Neural cell (in vitro differentiated cells): ENCODE measurements around the gene MRM1. TPM values are rescaled to one million over a fixed set of nuclear protein-coding genes. Genes with fewer than 3 reads are reported as not detected.

Experiments used
- H2AFZ ChIP-seq: fragments of 200-600, 300-800 bp; sonication (generic), shearing (Covaris generic); 2 replicates; pipeline ENCODE4 v1.6.0; 2014; ENCODE audit warnings: low read depth, mild to moderate bottlenecking, antibody characterized with exemption, low read length, moderate library complexity
- H3F3A ChIP-seq: fragments of 200-600 bp; shearing (Covaris generic); 2 replicates; pipeline ENCODE4 v1.6.1; 2016; ENCODE audit warnings: mild to moderate bottlenecking, moderate library complexity, mixed read lengths, antibody characterized with exemption, low read length; ENCODE audit not compliant: insufficient read depth, poor library complexity, severe bottlenecking
- H3K27ac ChIP-seq: fragments of 200-600, 300-800 bp; sonication (generic), shearing (Covaris generic); 2 replicates; pipeline ENCODE4 v1.5.1; 2014; ENCODE audit warnings: mild to moderate bottlenecking, low read length, moderate library complexity
- H3K27me3 ChIP-seq: fragments of 300-800, 200-600 bp; sonication (generic), shearing (Covaris generic); 2 replicates; pipeline ENCODE4 v1.6.0; 2014; ENCODE audit warnings: mild to moderate bottlenecking, low read depth, low read length, moderate library complexity; ENCODE audit not compliant: insufficient read depth
- H3K36me3 ChIP-seq: fragments of 300-800, 200-600 bp; sonication (generic), shearing (Covaris generic); 2 replicates; pipeline ENCODE4 v1.5.1; 2014; ENCODE audit warnings: mild to moderate bottlenecking, antibody characterized with exemption, low read length, moderate library complexity; ENCODE audit not compliant: insufficient read depth
- H3K4me2 ChIP-seq: fragments of 300-800, 200-600 bp; sonication (generic), shearing (Covaris generic); 2 replicates; pipeline ENCODE4 v1.6.0; 2014; ENCODE audit warnings: mild to moderate bottlenecking, low read length
- H3K4me3 ChIP-seq: fragments of 300-800, 200-600 bp; sonication (generic), shearing (Covaris generic); 2 replicates; pipeline ENCODE4 v1.5.1; 2014; ENCODE audit warnings: mild to moderate bottlenecking, low read length, moderate library complexity
- H3K79me2 ChIP-seq: fragments of 200-600 bp; shearing (Covaris generic); replicated peaks from 2 replicates; pipeline ENCODE4 v1.6.0; 2014; ENCODE audit warnings: mild to moderate bottlenecking, low read length, moderate library complexity; ENCODE audit not compliant: insufficient read depth
- H3K9ac ChIP-seq: fragments of 300-800, 200-600 bp; sonication (generic), shearing (Covaris generic); 2 replicates; pipeline ENCODE4 v1.6.1; 2016; ENCODE audit warnings: mild to moderate bottlenecking, low read length, mixed read lengths
- H3K9me2 ChIP-seq: fragments of 200-600 bp; shearing (Covaris generic); 2 replicates; pipeline ENCODE4 v1.6.1; 2016; ENCODE audit warnings: mild to moderate bottlenecking, low read length, mixed read lengths; ENCODE audit not compliant: insufficient read depth
- H3K9me3 ChIP-seq: fragments of 200-600, 300-800 bp; sonication (generic), shearing (Covaris generic); 2 replicates; pipeline ENCODE4 v1.6.1; 2016; ENCODE audit warnings: mild to moderate bottlenecking, mixed run types, low read length, moderate library complexity, mixed read lengths
- H4K20me1 ChIP-seq: fragments of 200-600 bp; shearing (Covaris generic); 2 replicates; pipeline ENCODE4 v1.6.1; 2016; ENCODE audit warnings: mild to moderate bottlenecking, mixed run types; ENCODE audit not compliant: insufficient read depth
- CTCF ChIP-seq: fragments of 450-650 bp; IDR thresholded peaks from 2 replicates; pipeline ENCODE4 v1.5.1; 2014; ENCODE audit warnings: antibody characterized with exemption, mild to moderate bottlenecking, moderate library complexity; ENCODE audit not compliant: poor library complexity, severe bottlenecking
- EP300 ChIP-seq: fragments of 450-650 bp; conservative IDR thresholded peaks from 2 replicates; pipeline ENCODE4 v1.6.1; 2014; ENCODE audit warnings: antibody characterized with exemption, mild to moderate bottlenecking, moderate library complexity; ENCODE audit not compliant: poor library complexity, severe bottlenecking
- EZH2 ChIP-seq: fragments of 200-600, 300-800 bp; shearing (Covaris generic), sonication (generic); IDR thresholded peaks from 2 replicates; pipeline ENCODE4 v1.6.1; 2014; ENCODE audit warnings: antibody characterized with exemption, low read length, borderline replicate concordance, mild to moderate bottlenecking; ENCODE audit not compliant: insufficient read depth, poor library complexity, severe bottlenecking
- MXI1 ChIP-seq: fragments of 450-650 bp; conservative IDR thresholded peaks from 2 replicates; pipeline ENCODE4 v1.6.1; 2014; ENCODE audit warnings: antibody characterized with exemption, mild to moderate bottlenecking; ENCODE audit not compliant: poor library complexity, severe bottlenecking
- POLR2AphosphoS5 ChIP-seq: IDR thresholded peaks from 2 replicates; pipeline ENCODE4 v1.6.1; 2012
- RAD21 ChIP-seq: fragments of 450-650 bp; conservative IDR thresholded peaks from 2 replicates; pipeline ENCODE4 v1.6.1; 2014; ENCODE audit warnings: antibody characterized with exemption, mild to moderate bottlenecking, moderate library complexity
- REST ChIP-seq: IDR thresholded peaks from 2 replicates; pipeline ENCODE4 v1.6.1; 2012; ENCODE audit warnings: borderline replicate concordance
- SMC3 ChIP-seq: fragments of 450-650 bp; conservative IDR thresholded peaks from 2 replicates; pipeline ENCODE4 v1.6.1; 2014; ENCODE audit warnings: antibody characterized with exemption, mild to moderate bottlenecking, moderate library complexity; ENCODE audit not compliant: poor library complexity
- TAF1 ChIP-seq: IDR thresholded peaks from 2 replicates; pipeline ENCODE4 v1.6.1; 2012; ENCODE audit warnings: low read depth
- polyA plus RNA-seq: library from polyadenylated mRNA; depleted of rRNA; stranded (reverse); fragments of >200 nt; gene quantifications from 2 replicates; pipeline ENCODE4 v1.2.3, GENCODE V29; 2014

Gene MRM1
- polyA plus RNA-seq, 1 donor from 2014 or later: 1.8 TPM

GRCh38 chr17:36645422-36645821, 44.0 kb downstream of the MRM1 start:
- no peak for TF ChIP-seq MXI1
- no peak for TF ChIP-seq TAF1
- no peak for TF ChIP-seq EP300
- TF ChIP-seq SMC3: no peak
- no peak for TF ChIP-seq CTCF
- no peak for TF ChIP-seq REST
- TF ChIP-seq EZH2: no peak
- no peak for TF ChIP-seq POLR2AphosphoS5
- no peak for TF ChIP-seq RAD21
- peak overlapping the region; percentile 38 for H3K4me2 ChIP-seq
- no peaks in the 10 kb centered on the region for H3K36me3 ChIP-seq
- peaks cover 3% of the 10 kb centered on the region for H3K9me3 ChIP-seq
- no peak overlapping the region for H3K4me3 ChIP-seq
- no peak overlapping the region for H2AFZ ChIP-seq
- H3K9me2 ChIP-seq: no peaks in the 10 kb centered on the region
- peaks cover 38% of the 10 kb centered on the region for H3K27me3 ChIP-seq
- no peaks in the 10 kb centered on the region for H3F3A ChIP-seq
- H3K9ac ChIP-seq: no peak overlapping the region
- H3K79me2 ChIP-seq: no peaks in the 10 kb centered on the region
- no peaks in the 10 kb centered on the region for H4K20me1 ChIP-seq
- H3K27ac ChIP-seq: no peak overlapping the region

- no peaks in the 10 kb centered on the region for H4K20me1 ChIP-seq
- no peak overlapping the region for H3K9ac ChIP-seq
- no peaks in the 10 kb centered on the region for H3F3A ChIP-seq
- TF ChIP-seq CTCF (peak; percentile 38), RAD21 (no peak)
- H3K9me3 ChIP-seq: no peaks in the 10 kb centered on the region
- H3K4me2 ChIP-seq: no peak overlapping the region
- peaks cover 16% of the 10 kb centered on the region for H3K27me3 ChIP-seq
- H3K9me2 ChIP-seq: no peaks in the 10 kb centered on the region
- no peaks in the 10 kb centered on the region for H3K36me3 ChIP-seq
- H3K27ac ChIP-seq: no peak overlapping the region
- no peaks in the 10 kb centered on the region for H3K79me2 ChIP-seq
- no peak overlapping the region for H2AFZ ChIP-seq
- H3K4me3 ChIP-seq: no peak overlapping the region
Observed at GRCh38 chr17:36647636-36648035, 46.3 kb downstream of the MRM1 start.
